ENCODE measurements around the gene TOMM7. TPM values are rescaled to one million over a fixed set of nuclear protein-coding genes. Genes with fewer than 3 reads are reported as not detected.

Gene TOMM7
- total RNA-seq, 1 experiment from 2014 or later = 272 TPM

DNA sequence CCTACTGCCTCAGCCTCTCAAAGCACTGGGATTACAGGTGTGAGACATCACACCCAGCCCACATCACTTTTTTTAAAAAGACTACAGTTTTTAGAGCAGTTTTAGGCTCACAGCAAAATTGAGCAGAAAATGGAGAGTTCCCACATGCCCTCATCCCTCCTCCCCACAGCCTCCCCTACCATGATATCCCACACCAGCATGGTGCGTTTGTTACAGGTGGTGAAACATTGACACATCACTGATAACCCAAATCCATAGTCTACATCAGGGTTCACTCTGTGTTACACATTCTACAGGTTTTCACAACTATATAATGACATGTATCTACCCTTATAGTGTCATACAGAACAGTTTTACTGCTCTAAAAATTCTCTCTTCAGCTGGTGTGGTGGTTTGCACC, 24.3 kb upstream of the TOMM7 start:
- Mint-ChIP-seq H3K27me3 (ENCODE audit: unreplicated experiment) (peaks cover 26% of the 10 kb centered on the region), H3K9me3 (ENCODE audit: low read depth, unreplicated experiment) (no peaks in the 10 kb centered on the region), H3K4me1 (ENCODE audit: low read depth, unreplicated experiment) (no peaks in the 10 kb centered on the region), H3K36me3 (ENCODE audit: insufficient read depth, unreplicated experiment) (no peaks in the 10 kb centered on the region), H3K4me3 (ENCODE audit: low read depth, unreplicated experiment) (no peak overlapping the region), H3K27ac (ENCODE audit: unreplicated experiment) (no peak overlapping the region)
- CTCF ChIA-PET = no interaction called here
- TF ChIP-seq, protein P1, sequence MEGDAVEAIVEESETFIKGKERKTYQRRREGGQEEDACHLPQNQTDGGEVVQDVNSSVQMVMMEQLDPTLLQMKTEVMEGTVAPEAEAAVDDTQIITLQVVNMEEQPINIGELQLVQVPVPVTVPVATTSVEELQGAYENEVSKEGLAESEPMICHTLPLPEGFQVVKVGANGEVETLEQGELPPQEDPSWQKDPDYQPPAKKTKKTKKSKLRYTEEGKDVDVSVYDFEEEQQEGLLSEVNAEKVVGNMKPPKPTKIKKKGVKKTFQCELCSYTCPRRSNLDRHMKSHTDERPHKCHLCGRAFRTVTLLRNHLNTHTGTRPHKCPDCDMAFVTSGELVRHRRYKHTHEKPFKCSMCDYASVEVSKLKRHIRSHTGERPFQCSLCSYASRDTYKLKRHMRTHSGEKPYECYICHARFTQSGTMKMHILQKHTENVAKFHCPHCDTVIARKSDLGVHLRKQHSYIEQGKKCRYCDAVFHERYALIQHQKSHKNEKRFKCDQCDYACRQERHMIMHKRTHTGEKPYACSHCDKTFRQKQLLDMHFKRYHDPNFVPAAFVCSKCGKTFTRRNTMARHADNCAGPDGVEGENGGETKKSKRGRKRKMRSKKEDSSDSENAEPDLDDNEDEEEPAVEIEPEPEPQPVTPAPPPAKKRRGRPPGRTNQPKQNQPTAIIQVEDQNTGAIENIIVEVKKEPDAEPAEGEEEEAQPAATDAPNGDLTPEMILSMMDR (IDR thresholded peaks at IDR 0.05; ENCODE audit: unreplicated experiment) = no peak
- intact Hi-C loops (cut with micrococcal nuclease; ENCODE audit: unreplicated experiment) = no loop called here
- no TSS peak for BruUV-seq (replicated peaks)
- DNase-seq = no peak

DNA sequence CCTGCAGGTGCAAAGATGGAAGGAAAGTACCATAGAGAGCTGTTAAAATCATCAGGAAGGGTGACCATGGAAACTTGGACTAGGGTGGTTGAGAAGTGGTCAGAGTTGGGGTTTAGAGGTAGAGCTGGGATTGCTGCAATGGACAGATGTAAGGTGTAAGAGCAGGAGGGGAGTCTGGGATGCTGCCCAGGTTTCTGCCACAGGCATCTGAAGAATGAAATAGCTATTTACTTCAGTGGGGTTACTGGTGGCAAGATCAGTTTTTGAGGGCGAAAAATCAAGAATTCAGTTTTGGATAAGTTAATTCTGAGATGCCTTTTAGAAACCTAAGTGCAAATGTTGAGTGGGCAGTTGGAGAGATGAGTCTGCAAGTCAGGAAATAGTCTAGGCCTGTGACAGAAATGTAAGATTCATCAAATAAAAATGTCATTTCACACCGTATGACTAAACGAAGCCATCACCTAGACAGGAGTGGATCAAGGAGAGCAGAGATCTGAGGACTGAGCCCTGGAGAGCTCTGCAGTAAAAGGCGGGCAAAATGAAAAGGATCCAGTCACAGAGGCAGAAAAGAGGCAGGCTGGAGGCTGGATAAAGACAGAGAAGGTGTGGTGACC, 22.7 kb upstream of the TOMM7 start:
- intact Hi-C loops (cut with micrococcal nuclease; ENCODE audit: unreplicated experiment) = no loop called here
- TF ChIP-seq, protein P1 (IDR thresholded peaks at IDR 0.05; ENCODE audit: unreplicated experiment) = no peak
- no peak for DNase-seq
- Mint-ChIP-seq H3K4me3 (ENCODE audit: low read depth, unreplicated experiment) (no peak overlapping the region), H3K36me3 (ENCODE audit: insufficient read depth, unreplicated experiment) (no peaks in the 10 kb centered on the region), H3K4me1 (ENCODE audit: low read depth, unreplicated experiment) (no peaks in the 10 kb centered on the region), H3K27me3 (ENCODE audit: unreplicated experiment) (peaks cover 22% of the 10 kb centered on the region), H3K27ac (ENCODE audit: unreplicated experiment) (no peak overlapping the region), H3K9me3 (ENCODE audit: low read depth, unreplicated experiment) (no peaks in the 10 kb centered on the region)
- no TSS peak for BruUV-seq (replicated peaks)
- CTCF ChIA-PET = no interaction called here

DNA sequence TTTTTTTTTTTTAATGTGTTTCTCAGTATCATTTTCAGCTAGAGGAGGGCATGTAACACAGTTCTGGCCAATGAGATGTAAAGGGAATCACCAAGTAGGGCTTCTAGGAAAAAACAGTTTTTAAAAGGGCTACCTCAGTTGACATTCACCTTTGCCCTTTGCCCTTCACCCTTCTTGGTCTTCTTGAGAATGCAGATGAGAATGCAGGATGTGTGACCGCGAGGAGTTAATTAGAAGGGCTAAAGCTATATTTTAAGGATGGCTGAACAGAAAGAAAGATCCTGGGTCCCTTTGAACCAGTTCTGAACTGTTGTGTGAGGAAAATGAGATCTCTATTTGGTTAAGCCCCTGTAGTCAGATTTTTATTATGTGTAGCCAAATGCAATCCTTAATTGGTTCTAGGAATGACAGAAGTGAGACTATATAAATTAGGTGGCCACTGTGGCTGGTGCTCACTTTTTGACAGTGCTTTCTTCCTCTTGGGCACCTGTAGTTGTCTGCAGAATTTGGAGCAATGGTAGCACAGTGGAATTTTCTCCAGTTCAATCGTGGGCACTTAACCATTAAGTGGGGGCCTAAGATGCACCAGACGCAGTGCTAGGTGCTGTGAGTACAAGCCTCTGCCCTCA, 21.1 kb upstream of the TOMM7 start:
- CTCF ChIA-PET = no interaction called here
- TF ChIP-seq, protein P1 (IDR thresholded peaks at IDR 0.05; ENCODE audit: unreplicated experiment) = no peak
- Mint-ChIP-seq H3K4me3 (ENCODE audit: low read depth, unreplicated experiment) (no peak overlapping the region), H3K36me3 (ENCODE audit: insufficient read depth, unreplicated experiment) (no peaks in the 10 kb centered on the region), H3K27me3 (ENCODE audit: unreplicated experiment) (peaks cover 35% of the 10 kb centered on the region), H3K9me3 (ENCODE audit: low read depth, unreplicated experiment) (no peaks in the 10 kb centered on the region), H3K4me1 (ENCODE audit: low read depth, unreplicated experiment) (no peaks in the 10 kb centered on the region), H3K27ac (ENCODE audit: unreplicated experiment) (no peak overlapping the region)
- intact Hi-C loops (cut with micrococcal nuclease; ENCODE audit: unreplicated experiment) = no loop called here
- no peak for DNase-seq
- no TSS peak for BruUV-seq (replicated peaks)

DNA sequence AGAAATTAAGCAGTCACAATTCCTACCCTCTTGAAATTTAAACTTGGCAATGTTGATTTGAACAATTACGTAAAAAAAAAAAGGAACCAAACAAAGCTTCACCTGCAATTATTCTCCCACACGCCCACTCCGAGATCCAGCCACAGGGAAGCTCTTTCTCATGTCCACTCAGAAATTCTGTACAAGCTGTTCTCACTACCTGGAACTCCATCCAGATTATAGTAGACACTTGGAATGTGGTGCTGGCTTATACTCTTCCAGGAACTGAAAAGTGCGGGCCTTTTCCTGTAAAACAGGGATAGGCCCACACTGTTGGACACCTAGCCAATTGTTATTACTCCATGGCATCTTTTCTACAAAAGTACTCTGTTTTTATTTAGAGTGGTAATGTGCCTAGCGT, 20.3 kb upstream of the TOMM7 start:
- intact Hi-C loops (cut with micrococcal nuclease; ENCODE audit: unreplicated experiment) = no loop called here
- Mint-ChIP-seq H3K27ac (ENCODE audit: unreplicated experiment) (no peak overlapping the region), H3K4me3 (ENCODE audit: low read depth, unreplicated experiment) (no peak overlapping the region), H3K9me3 (ENCODE audit: low read depth, unreplicated experiment) (no peaks in the 10 kb centered on the region), H3K4me1 (ENCODE audit: low read depth, unreplicated experiment) (no peaks in the 10 kb centered on the region), H3K27me3 (ENCODE audit: unreplicated experiment) (peaks cover 41% of the 10 kb centered on the region), H3K36me3 (ENCODE audit: insufficient read depth, unreplicated experiment) (no peaks in the 10 kb centered on the region)
- TF ChIP-seq, protein P1 (IDR thresholded peaks at IDR 0.05; ENCODE audit: unreplicated experiment) = no peak
- no peak for DNase-seq
- no TSS peak for BruUV-seq (replicated peaks)
- CTCF ChIA-PET = no interaction called here
